Peyer's patch (tissue), 4 donors: ENCODE results near the gene MPC1. TPM values are rescaled to one million over a fixed set of nuclear protein-coding genes. Genes with fewer than 3 reads are reported as not detected.
"Not testable (repeated sequence)": the region's sequence is repeated elsewhere in the genome, so short reads cannot be mapped to it uniquely, and the experiment has no call there.

Source experiments
- DNase-seq, 3 donors: peaks; one replicate each; pipeline ENCODE4 v3.0.0-alpha.2; 2017 to 2019
- H3K27ac ChIP-seq, 4 donors: fragments of 200-600 bp; sonication (generic); one replicate each; pipeline ENCODE4 v1.5.1; 2016 to 2019
- H3K27me3 ChIP-seq, 2 donors: fragments of 200-600 bp; sonication (generic); one replicate each; pipeline ENCODE4 v1.5.1; 2019
- H3K36me3 ChIP-seq, 3 donors: fragments of 200-600 bp; sonication (generic); one replicate each; pipeline ENCODE4 v1.5.1; 2016 to 2019
- H3K4me1 ChIP-seq, 4 donors: fragments of 200-600 bp; sonication (generic); one replicate each; pipeline ENCODE4 v1.5.1; 2016 to 2019
- H3K4me3 ChIP-seq, 4 donors: fragments of 200-600 bp; sonication (generic); 1 replicate in 3 of 4; 2 replicates in 1 of 4; pipeline ENCODE4 v1.5.1; 2016 to 2019; ENCODE audit warnings: mild to moderate bottlenecking in 1 of 4
- H3K9me3 ChIP-seq, 4 donors: fragments of 200-600 bp; sonication (generic); one replicate each; pipeline ENCODE4 v1.5.1; 2016 to 2019; ENCODE audit warnings: mild to moderate bottlenecking in 1 of 4
- POLR2A ChIP-seq, 2 donors: fragments of 450-650 bp; IDR thresholded peaks; one replicate each; pipeline ENCODE4 v1.5.1; 2017; ENCODE audit warnings: antibody characterized with exemption in 2 of 2, mild to moderate bottlenecking in 2 of 2, moderate library complexity in 2 of 2
- total RNA-seq, 4 donors: library from RNA; depleted of rRNA; stranded (reverse); fragments of >200 nt; gene quantifications; one replicate each; pipeline ENCODE4 v1.1.0, GENCODE V29; 2016
- TF ChIP-seq, protein P1 (sequence below), 6 experiments: fragments of 450-650 bp in 4 of 6; fragments of 200-600 bp in 2 of 6; sonication (generic) in 1 of 6; IDR thresholded peaks; one replicate each; pipeline ENCODE4 v1.5.1; 2017 to 2019; ENCODE audit warnings: antibody characterized with exemption in 6 of 6, mild to moderate bottlenecking in 3 of 6, moderate library complexity in 1 of 6

Gene MPC1
- total RNA-seq, 4 donors from 2014 or later, result 45.6 to 75.3 (median 59.8) TPM

DNA sequence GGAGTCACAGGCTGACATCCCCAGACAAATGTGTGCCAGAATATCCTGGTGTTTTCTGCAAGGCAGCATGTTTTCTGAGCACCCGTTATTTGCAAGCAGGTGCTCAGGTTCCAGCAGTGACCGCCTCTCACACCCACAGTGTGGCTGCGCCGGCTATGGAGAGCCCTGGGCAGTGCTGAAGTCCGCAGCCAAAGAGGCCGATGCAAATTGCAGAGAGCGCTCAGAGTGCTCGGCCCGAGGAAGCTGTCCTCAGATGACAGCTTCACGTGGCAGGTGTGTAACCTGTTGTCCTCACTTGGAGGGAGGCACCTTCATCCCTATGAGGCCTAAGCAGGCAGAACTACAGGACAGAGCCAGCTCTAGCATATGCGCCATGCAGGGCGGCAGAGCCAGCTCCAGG, 23.5 kb upstream of the MPC1 start:
- no peaks in the 10 kb centered on the region for H3K36me3 ChIP-seq
- H3K27ac ChIP-seq, result no peak overlapping the region
- no peak overlapping the region for H3K4me3 ChIP-seq
- no peaks in the 10 kb centered on the region for H3K27me3 ChIP-seq
- no peak for DNase-seq
- TF ChIP-seq, protein P1, sequence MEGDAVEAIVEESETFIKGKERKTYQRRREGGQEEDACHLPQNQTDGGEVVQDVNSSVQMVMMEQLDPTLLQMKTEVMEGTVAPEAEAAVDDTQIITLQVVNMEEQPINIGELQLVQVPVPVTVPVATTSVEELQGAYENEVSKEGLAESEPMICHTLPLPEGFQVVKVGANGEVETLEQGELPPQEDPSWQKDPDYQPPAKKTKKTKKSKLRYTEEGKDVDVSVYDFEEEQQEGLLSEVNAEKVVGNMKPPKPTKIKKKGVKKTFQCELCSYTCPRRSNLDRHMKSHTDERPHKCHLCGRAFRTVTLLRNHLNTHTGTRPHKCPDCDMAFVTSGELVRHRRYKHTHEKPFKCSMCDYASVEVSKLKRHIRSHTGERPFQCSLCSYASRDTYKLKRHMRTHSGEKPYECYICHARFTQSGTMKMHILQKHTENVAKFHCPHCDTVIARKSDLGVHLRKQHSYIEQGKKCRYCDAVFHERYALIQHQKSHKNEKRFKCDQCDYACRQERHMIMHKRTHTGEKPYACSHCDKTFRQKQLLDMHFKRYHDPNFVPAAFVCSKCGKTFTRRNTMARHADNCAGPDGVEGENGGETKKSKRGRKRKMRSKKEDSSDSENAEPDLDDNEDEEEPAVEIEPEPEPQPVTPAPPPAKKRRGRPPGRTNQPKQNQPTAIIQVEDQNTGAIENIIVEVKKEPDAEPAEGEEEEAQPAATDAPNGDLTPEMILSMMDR (IDR thresholded peaks at IDR 0.05), result no peak
- no peak for TF ChIP-seq POLR2A (IDR thresholded peaks at IDR 0.05)
- no peaks in the 10 kb centered on the region for H3K4me1 ChIP-seq
- H3K9me3 ChIP-seq, result no peaks in the 10 kb centered on the region

DNA sequence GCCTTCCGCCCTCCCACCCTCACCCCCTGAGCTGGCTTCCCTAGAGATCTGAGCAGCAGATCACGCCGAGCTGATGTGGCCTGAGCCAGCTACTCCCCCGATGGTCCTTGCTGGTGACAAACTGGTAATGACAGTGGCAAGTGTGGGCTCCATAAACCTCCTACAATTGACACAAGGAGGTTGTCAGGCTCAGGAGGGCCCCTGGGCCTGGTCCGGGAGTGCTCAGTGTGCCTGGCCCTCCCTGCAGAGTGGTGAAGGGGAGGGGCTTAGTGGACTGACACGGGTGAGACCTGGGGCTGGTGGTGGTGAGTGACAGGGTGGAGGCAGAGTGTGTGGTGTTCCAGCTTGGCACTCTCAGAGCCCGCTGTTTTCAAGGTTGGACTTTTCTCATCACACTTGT, 22.6 kb upstream of the MPC1 start:
- Histone ChIP-seq H3K9me3 (no peaks in the 10 kb centered on the region), H3K4me3 (no peak overlapping the region)
- TF ChIP-seq POLR2A (IDR thresholded peaks at IDR 0.05), result no peak
- TF ChIP-seq, protein P1 (IDR thresholded peaks at IDR 0.05), result no peak

DNA sequence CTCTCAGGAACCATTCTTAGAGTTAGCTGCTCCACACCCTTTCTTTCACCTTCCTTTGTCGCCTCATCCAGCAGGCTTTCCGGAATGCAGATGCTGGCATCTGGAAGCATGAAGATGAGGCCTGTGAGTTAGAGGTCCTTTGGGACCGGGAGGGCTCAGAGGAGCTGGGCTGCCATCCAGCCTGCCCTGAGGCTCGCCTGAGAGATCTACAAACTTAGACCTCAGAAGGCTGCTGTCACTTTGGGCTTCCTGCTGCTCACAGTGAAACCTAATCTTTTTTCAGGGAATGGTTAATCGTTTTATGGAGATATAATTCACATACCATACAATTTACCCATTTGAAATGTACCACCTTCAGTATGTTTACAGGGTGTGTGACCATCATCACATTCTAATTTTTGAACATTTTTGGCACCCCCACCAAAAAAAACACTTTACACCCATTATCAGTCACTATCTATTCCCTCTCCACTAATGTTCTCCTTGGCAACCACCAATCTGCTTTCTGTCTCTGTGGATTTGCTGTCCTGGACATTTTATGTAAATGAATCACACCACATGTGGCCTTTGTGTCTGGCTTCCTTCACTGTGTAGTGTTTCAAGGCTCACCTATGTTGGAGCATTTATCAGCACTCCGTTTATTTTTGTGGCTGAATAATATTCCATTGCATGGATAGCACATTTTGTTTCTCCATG, 20.0 kb upstream of the MPC1 start:
- no peaks in the 10 kb centered on the region for H3K27me3 ChIP-seq
- no peak overlapping the region for H3K4me3 ChIP-seq
- DNase-seq, result no peak
- H3K4me1 ChIP-seq, result no peaks in the 10 kb centered on the region
- H3K9me3 ChIP-seq, result no peaks in the 10 kb centered on the region
- TF ChIP-seq, protein P1 (IDR thresholded peaks at IDR 0.05), result no peak
- no peak for TF ChIP-seq POLR2A (IDR thresholded peaks at IDR 0.05)
- H3K36me3 ChIP-seq, result no peaks in the 10 kb centered on the region
- H3K27ac ChIP-seq, result no peak overlapping the region

More for the DNA sequence above, 22.6 kb upstream of the MPC1 start:
- Histone ChIP-seq H3K36me3 (no peaks in the 10 kb centered on the region), H3K27ac (no peak overlapping the region), H3K4me1 (no peaks in the 10 kb centered on the region), H3K27me3 (no peaks in the 10 kb centered on the region)
- no peak for DNase-seq

DNA sequence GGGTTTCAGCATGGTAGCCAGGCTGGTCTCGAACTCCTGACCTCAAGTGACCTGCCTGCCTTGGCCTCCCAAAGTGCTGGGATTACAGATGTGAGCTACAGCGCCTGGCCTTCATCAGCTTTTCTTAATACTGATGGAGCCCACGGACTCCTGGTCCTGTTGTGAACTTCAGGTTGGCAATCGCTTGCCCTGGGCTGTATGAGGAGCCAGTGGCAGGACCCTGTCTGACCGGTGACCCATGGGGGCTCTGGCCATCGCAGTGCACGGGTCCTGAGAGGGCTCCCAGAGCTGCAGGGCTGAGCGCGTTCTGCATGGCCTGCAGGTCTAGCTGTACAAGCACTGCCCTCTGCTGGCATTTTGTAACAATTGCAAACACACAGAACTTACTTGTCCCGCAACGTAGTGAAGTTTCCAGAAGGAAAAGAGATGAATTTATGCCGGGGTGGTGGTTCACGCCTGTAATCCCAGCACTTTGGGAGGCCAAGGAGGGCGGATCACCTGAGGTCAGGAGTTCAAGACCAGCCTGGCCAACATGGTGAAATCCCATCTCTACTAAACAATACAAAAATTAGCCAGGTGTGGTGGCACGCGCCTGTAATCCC, 18.0 kb upstream of the MPC1 start:
- not testable (repeated sequence) for H3K27me3 ChIP-seq, H3K4me3 ChIP-seq, H3K36me3 ChIP-seq

DNA sequence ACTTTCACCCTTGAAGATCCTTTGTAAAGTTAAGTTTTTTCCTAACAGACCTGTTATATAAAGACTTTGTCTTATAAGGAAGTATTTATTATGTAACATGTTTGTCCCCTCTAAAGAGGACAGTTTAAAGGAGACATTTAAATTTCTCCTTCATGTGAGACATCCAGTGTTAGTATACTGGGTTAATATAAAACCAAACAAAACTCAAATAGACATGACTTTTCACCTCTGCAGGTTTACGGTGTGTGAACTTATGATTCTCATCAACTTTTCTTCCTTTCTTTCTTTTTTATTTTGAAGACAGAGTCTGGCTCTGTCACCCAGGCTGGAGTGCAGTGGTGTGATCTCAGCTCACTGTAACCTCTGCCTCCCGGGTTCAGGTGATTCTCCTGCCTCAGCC, 17.4 kb upstream of the MPC1 start:
- TF ChIP-seq, protein P1 (IDR thresholded peaks at IDR 0.05), result no peak
- TF ChIP-seq POLR2A (IDR thresholded peaks at IDR 0.05), result no peak
- H3K4me3 ChIP-seq, result no peak overlapping the region
- no peak for DNase-seq

More for the DNA sequence above, 18.0 kb upstream of the MPC1 start:
- H3K9me3 ChIP-seq, H3K4me1 ChIP-seq, H3K27ac ChIP-seq: not testable (repeated sequence)
- peak in 2 of 3 donors; percentile 61 to 81 for DNase-seq
- TF ChIP-seq, protein P1 (IDR thresholded peaks at IDR 0.05), result peak; percentile 55 to 81 (median 77)

More for the DNA sequence above, 17.4 kb upstream of the MPC1 start:
- H3K4me1 ChIP-seq, result no peaks in the 10 kb centered on the region
- H3K27ac ChIP-seq, result no peak overlapping the region
- no peaks in the 10 kb centered on the region for H3K9me3 ChIP-seq
- H3K36me3 ChIP-seq, result no peaks in the 10 kb centered on the region
- H3K27me3 ChIP-seq, result no peaks in the 10 kb centered on the region
